K562 treated with DMSO at 1 percent for 12 hours (cell line): Measurements from ENCODE around the gene RBMY1A1. TPM values are rescaled to one million over a fixed set of nuclear protein-coding genes. Genes with fewer than 3 reads are reported as not detected.

Source experiments
- total RNA-seq: library from RNA; unstranded; fragments of 300-600 nt; gene quantifications from 2 replicates; pipeline ENCODE4 v1.2.3, GENCODE V29; 2022; ENCODE audit not compliant: insufficient read depth

RBMY1A1 gene
- not detected in 2 replicates for total RNA-seq

DNA sequence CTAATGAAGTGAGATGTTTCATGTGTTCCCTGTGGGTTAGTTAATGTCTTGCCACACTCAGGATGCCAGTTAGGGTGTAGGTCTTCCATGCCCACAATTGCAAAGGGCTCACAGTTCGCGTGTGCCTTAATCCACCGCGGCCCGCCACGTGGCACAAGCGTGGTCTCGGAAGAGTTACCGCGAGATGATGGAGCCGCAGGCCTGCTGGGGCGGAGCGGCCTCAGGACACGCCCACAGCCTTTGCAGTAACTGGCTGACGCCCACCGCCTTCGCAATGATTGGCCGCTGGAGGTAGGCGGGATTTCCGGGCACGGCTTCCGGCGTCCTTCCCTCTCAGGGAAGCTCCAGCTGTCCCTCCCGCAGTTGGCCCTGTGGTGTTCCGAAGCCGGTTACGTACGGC, at the start of gene RBMY1A1:
Gene RBMY1A1, plus strand, starts transcription at position 301 of the 400 bp plus-strand sequence. CDS start 2,013 bp downstream, outside the sequence.

DNA sequence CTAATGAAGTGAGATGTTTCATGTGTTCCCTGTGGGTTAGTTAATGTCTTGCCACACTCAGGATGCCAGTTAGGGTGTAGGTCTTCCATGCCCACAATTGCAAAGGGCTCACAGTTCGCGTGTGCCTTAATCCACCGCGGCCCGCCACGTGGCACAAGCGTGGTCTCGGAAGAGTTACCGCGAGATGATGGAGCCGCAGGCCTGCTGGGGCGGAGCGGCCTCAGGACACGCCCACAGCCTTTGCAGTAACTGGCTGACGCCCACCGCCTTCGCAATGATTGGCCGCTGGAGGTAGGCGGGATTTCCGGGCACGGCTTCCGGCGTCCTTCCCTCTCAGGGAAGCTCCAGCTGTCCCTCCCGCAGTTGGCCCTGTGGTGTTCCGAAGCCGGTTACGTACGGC, 23.6 kb upstream of the RBMY1A1 start, which contains the start of gene RBMY1B:
Gene RBMY1B, plus strand, starts transcription at position 301 of the 400 bp plus-strand sequence. CDS start 2,013 bp downstream, outside the sequence.

Other genes starting within 250 kb of the RBMY1A1 start
- not detected in 2 replicates for gene RBMY1B, start 23.5 kb upstream of the RBMY1A1 start, total RNA-seq